Sigmoid colon (tissue), 4 donors: ENCODE data around the gene DGKI.

Source experiments
- CTCF ChIP-seq, 4 experiments: fragments of 450-650 bp in 3 of 4; fragments of 200-600 bp in 1 of 4; IDR thresholded peaks; one replicate each; pipeline ENCODE4 v1.5.1; 2016 to 2019; ENCODE audit warnings: antibody characterized with exemption in 4 of 4, mild to moderate bottlenecking in 3 of 4, moderate library complexity in 2 of 4
- EP300 ChIP-seq, 4 donors: sonication (generic); formaldehyde crosslinking; IDR thresholded peaks; one replicate each; pipeline ENCODE4 v1.6.1; 2017; ENCODE audit warnings: antibody characterized with exemption in 4 of 4

DNA sequence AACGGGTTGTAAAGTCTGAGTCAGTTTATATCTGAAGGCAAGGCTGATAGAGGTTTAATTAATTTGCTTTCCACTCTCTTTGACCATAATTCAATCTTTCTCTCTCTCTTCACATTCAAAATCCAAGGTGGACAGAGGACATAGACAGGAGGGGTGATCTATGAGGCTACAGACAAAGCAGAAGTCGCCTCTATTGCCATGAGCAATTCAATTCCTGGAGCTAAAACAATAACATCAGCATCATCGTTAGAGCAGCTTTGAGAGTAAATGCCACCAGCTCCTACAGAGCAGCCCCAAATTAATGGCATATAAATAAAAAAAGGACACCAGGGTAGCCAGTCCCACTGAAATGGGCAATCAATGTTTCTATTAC is 93.2 kb downstream of the DGKI start:
- TF ChIP-seq CTCF (IDR thresholded peaks at IDR 0.05): no peak
- no peak for TF ChIP-seq EP300 (IDR thresholded peaks at IDR 0.05)
